LNCAP (cell line): ENCODE results near the gene GRIA3.

Experiments used
- TF ChIP-seq, protein P1 (sequence below): fragments of 450-650 bp; IDR thresholded peaks from 2 replicates; pipeline ENCODE4 v1.5.1; 2017; ENCODE audit warnings: mild to moderate bottlenecking

Gene GRIA3

DNA sequence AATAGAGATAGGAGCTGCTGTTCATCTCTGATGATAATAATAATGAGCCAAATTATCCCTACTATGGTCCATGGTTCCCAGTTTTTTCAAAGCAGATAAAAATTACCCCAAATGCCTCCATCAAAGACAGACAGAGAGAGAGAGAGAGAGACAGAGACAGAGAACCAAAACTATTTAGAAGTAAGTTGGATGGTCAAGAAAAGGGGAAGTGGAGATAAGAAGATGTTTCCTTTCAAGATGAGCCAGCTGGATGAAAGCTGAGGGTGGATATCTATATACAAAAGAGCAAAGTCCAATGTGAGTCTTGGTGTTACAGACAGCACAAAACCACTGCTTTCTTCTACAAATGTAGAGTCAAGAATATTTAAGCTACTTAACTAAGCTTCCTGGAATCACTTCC is 173.9 kb downstream of the GRIA3 start:
- TF ChIP-seq, protein P1, sequence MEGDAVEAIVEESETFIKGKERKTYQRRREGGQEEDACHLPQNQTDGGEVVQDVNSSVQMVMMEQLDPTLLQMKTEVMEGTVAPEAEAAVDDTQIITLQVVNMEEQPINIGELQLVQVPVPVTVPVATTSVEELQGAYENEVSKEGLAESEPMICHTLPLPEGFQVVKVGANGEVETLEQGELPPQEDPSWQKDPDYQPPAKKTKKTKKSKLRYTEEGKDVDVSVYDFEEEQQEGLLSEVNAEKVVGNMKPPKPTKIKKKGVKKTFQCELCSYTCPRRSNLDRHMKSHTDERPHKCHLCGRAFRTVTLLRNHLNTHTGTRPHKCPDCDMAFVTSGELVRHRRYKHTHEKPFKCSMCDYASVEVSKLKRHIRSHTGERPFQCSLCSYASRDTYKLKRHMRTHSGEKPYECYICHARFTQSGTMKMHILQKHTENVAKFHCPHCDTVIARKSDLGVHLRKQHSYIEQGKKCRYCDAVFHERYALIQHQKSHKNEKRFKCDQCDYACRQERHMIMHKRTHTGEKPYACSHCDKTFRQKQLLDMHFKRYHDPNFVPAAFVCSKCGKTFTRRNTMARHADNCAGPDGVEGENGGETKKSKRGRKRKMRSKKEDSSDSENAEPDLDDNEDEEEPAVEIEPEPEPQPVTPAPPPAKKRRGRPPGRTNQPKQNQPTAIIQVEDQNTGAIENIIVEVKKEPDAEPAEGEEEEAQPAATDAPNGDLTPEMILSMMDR = no peak

DNA sequence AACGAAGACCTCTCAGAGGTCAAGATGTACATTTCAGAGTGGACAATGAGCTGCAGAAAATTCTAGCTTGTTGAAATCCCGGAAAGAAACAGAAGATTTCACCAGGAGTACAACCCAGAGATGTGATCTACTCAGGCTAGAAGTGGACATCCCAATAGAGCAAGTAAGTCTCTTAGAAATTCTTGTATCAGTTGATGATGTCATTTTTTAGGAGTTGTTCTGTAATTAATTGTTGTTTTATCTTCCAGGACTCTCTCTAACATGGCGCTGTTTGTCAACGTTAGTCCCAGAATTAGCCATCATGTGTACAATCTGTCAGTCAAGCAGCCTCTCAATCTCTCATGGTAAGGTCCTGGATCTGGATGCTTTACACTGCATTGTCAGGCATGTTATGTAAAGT is 174.4 kb downstream of the GRIA3 start:
- TF ChIP-seq, protein P1 = no peak

- TF ChIP-seq, protein P1 = no peak
Observed at GRCh38 chrX:123361371-123361770, 177.3 kb downstream of the GRIA3 start.

DNA sequence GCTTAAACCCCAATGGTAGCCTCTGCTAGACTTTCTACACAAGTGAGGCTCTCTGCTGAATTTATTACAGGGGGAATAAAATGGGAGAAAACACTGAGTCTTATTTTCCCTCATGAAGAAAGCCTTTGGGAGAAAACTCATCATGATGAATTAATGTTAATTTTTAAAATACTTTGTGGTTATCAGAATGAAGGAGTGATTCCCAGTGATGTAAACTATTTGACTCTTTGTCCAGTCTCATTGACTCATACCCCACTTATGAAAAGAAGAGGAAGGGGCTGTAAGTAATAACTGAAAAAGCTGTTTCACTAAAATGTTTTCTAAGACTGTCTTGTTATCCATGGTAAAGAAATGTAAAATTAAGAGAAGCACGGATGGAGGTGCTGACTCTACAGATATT is 208.8 kb downstream of the GRIA3 start:
- TF ChIP-seq, protein P1 = no peak

GRCh38 chrX:123399709-123400108 is 215.6 kb downstream of the GRIA3 start:
- TF ChIP-seq, protein P1 = no peak

GRCh38 chrX:123405231-123405630 is 221.2 kb downstream of the GRIA3 start:
- TF ChIP-seq, protein P1 = no peak

DNA sequence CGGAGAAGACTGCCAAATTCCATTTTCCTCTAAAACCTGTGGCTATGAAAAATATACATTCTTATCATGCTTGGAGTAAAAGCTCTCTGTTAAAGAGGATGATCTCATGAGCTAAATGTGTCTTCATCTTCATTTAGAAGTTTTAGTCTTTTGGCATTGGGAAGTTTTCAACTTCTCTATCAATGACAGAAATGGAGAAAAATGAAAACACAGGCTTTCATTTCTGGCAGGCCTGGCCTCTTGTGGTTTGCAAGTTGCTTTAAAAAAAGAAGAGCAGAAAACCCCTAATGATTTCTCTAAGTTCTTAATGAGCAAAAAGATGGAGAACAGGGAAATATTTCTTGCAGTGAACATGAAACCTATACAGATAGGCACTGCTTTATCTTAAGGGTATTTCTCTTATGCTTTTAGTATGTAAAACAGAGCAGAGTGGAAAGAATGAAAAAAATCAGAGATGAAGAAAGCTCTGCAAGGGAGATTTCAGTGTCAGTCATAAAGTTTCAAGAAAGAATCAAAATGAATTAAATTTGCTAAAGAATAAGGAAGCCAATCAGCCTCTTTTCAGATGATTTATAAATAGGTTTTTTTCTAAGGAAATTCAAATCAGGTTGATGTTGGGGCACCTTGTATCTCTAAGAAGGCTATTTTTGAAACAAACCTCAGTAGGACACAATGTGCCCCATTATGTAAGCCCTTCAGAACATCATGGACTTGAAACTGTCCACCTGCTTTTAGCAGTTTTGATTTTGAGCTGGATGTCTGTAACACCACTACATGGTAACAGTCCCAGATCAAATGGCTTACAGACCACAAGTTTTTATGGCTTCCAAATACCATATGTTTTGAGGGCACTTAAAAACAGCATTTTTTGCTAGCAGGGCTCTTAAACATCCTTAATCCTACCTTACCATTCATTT is 225.0 kb downstream of the GRIA3 start:
- TF ChIP-seq, protein P1 = no peak

DNA sequence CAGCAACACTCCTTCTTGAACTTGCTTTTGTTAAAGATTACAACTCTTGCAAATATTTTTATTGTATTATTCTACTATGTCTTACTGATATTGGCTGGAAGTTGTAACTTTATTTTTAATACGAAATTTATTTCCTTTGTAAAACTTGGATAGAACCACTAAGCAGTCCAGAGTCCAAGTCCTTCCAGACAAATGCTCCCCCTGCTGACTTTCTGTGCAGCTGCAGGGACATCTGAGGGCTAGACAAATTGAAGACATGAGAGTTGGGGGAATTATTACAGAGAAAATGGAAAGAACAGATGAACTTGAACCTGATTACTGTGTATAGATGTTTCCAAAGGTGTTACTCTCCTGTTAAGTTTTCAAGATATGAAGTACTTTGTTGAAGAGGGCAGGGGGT is 238.8 kb downstream of the GRIA3 start:
- TF ChIP-seq, protein P1 = peak; percentile 71
